Stimulated activated CD8-positive, alpha-beta memory T cell treated with anti-CD3 and anti-CD28 coated beads, Interleukin-2, amount 100 ng/mL, for 48 hours (primary cell): ENCODE measurements around the gene MB21D2.

Experiments
- DNase-seq, 2 donors: peaks; one replicate each; pipeline ENCODE4 v3.0.0-alpha.2; 2020; ENCODE audit warnings: low read depth in 2 of 2

MB21D2 gene

DNA sequence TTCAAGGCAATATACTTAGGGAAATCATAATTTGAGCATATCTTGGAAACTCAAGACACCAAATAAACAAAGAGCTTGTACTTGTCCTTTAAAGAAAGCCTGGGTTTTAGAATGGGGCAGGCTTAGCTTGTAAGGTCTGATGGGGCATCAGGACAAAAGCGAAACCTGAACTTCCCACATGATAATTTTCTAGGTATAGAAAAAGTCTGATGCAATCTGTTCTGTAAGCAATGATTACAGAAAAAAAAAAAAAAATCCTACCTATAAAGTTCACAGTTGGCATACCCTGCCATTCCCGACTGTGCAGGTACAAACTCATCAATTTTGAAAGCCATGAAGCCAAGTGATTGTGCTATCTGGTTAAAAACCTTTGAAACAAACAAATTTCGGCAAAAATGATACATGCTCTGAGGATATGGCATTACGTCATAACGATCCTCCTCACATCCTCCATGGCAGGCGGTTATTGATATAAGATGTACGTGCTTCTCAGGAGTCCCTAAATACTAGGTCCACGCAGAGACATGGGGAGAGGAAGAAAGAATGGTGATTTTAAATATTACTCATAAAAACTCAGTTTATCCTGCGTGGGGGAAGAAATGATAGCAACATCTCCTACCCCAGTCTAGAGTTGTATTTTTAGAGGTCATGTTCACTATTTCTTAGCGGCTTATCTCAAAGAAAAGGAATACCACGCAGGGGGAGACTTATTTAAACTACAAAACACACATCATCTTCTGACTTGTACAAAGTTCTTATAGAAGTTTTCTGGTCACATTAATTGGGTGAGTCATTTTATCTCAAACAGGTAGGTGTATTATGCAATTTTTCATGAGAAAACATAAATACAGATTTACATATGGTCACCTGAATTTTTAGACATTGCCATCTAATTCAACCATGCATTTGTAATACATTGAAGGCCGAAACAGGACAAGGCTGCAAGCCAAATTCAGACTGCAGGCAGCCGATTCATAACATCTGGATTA is 27.0 kb downstream of the MB21D2 start:
- no peak for DNase-seq

DNA sequence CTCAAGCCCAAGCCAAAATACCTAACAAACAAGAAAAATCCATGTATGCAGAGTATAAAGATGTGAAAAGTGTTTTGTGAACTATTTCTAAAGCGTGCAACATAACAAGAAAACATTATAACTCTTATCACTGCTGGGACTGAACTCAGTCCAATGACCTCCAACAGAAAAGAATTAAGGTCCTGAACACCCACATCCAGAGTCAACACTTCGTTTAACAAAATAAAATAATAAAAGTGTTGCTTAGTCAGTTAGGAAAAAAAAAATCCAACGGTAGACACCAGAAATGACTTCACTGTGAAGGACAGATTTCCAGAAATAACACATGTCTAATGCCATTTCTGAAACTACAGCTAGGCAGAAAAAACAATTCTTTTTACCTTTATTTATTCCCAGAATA is 28.0 kb downstream of the MB21D2 start:
- DNase-seq: no peak

- no peak for DNase-seq
Measured at GRCh38 chr3:192888190-192888589, 29.5 kb downstream of the MB21D2 start.

DNA sequence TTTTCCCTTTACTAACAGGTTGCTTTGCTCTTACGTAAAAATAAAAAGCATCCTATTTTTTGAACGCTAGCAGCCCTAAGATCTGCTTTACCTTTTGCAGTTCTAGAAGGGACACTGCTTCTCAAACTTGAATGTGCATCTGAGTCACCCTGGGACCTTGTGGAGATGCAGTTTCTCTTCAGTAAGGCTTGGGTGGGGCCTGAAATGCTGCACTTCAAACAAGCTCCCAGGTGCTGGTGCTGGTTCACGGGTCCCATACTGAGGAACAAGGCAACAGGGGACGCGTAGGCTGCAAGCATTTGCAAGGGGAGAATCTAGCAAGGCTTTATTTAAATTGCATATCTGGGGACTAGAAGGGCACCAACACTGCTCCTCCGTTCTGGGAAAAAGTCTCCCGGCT is 30.0 kb downstream of the MB21D2 start:
- no peak for DNase-seq

DNA sequence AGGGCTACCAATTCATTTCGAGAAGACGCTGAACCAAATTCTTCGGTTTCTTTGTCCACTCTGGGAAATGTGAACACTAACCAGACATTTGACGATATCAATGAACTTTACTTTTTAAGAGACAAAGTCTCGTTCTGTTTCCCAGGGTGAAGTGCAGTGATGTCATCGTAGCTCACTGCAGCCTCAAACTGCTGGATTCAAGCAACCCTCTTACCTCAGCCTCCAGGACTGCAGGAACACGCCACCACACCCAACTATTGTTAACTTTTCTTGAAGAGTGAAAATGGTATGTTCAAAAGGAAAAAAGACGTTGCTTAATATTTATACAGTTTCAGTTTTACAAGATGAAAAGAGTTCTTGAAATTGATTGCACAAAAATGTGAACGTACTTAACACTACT is 30.6 kb downstream of the MB21D2 start:
- no peak for DNase-seq

GRCh38 chr3:192884777-192885773 is 32.6 kb downstream of the MB21D2 start:
- no peak for DNase-seq

DNA sequence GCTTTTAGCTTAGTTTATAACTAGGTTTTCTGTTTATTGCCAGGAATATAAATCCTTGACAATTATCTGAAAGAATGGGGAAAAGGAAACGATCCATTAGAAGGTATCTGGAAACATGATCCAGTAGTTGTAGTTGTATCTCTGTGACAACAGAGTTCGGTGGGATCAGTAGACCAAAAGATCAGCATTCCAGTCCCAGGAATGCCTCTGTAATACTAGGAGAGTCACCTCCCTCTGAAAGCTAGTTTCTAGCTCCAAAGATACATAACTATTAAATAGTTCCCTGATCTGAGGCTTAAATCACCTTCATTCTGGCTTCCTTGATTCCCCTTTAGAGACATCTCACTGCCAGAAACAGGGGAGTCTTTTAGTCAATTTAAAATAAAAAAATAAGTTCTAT is 34.1 kb downstream of the MB21D2 start:
- DNase-seq: no peak

DNA sequence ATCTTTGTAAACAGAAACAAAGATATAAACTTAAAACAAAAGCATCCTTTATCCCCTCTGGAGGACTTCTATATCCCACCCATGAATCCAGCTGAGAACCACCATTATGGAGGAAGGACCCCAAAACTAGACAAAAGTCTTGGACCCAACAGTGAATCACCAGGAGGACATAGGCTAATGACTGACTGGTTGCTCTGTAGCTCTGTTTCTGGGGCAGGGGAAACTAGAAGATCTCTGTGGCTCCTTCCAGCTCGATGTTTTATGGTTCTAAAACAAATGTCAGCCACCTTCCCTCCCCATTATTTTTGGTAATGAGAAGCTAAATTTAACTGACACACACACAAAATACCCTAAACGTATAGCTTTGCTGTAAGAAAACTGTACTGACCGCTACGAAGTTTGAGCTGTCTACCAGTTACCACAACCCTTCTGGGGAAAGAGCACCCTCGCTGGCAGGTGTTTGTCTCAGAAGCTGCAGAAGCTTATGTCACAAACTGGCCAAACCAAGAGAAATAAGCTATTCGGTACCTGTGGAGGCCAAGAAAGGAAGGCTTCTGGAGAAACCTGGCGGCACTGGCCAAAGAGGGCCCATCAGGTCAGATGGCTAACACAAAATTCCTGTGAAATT is 36.4 kb downstream of the MB21D2 start:
- no peak for DNase-seq

- DNase-seq: no peak
Measured at GRCh38 chr3:192880313-192880712, 37.3 kb downstream of the MB21D2 start.

DNA sequence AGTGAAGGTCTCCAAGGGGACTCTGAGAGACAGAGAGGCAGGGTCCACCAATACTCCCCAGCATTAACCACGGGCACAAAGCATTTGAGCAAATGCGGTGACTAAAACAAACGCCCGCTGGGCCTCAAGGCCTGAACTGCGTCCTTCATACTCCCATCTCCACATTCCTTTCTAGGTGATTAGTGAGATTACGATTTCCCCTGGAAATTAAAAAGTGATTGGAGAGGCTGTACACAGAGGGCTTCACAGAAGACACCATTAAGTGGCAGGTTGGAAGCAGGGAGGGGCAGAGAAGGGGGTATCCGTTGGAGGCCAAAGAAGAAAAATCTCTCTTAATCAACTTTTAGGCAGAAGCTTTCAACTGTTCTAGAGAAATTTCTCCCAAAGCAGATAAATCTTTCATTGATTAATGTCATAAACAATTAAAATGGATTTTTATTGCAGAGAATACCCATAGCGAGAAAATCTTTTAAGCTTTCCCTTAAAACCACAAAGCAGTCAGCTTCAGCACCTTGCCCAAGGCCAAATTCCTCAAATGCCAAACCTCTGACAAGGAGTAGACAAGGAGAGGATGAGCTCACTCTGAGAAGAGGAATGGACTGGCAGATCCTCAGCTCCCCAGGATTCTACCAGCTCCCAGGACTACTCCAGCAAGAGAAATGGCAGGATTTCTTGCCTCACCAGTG is 38.2 kb downstream of the MB21D2 start:
- DNase-seq: no peak

- no peak for DNase-seq
Measured at GRCh38 chr3:192875971-192876565, 41.6 kb downstream of the MB21D2 start.

DNA sequence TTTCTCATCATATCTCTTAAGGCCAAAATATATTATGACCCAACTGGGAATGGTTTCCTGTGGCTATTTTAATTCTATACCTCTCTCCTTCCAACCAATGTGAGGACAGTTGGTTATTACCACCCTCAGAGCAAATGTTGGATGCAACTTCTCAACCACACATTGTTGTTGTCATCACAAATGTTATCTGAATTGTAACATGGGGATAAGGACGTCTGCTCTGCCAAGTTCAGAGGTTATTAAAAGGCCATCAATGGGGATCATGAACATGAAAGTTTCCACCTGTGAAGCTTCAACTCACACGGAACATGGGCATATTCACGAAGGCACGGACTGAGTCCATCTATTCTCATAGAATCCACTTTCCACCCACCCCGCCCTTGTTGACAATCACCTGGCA is 46.8 kb downstream of the MB21D2 start:
- DNase-seq: no peak

DNA sequence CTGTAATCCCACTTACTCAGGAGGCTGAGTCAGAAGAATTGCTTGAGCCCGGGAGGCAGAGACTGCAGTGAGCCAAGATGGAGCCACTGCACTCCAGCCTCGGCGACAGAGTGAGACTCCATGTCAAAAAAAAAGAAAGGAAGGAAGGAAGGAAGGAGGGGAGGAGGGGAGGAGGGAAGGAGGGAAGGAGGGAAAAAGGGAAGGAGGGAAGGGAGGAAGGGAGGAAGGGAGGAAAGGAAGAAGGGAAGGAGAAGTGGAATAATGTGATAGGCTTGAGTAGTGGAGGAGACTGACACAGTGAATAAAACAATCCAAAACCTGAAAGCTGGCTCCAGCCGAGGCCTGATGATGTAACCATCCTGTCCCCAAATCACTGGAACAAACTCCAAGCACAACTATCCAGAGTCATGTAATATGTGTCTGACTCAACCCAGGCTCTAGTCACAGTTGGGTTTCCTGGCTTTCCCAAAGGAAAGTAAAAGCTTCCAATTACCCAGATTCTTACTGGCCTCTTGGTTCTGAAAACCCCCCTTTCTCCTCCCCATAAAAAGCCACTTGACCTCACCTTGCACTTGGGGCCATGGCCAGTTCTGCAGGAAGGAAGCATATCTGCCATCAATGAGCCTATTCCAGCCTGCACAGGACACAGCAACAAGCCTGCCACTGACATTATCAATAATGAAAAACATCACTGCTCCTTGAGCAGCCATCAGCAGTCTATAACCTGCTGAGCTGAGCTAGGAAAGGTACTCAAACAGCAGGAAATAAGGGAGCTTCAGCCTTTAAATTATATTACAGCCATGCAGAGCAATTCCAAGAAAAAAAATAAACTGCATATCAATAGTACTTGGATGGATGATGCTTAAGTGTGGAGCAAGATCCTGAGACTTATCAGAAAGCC is 48.3 kb downstream of the MB21D2 start:
- DNase-seq: no peak

GRCh38 chr3:192867645-192868044 is 50.0 kb downstream of the MB21D2 start:
- no peak for DNase-seq

GRCh38 chr3:192866804-192867203 is 50.9 kb downstream of the MB21D2 start:
- no peak for DNase-seq

DNA sequence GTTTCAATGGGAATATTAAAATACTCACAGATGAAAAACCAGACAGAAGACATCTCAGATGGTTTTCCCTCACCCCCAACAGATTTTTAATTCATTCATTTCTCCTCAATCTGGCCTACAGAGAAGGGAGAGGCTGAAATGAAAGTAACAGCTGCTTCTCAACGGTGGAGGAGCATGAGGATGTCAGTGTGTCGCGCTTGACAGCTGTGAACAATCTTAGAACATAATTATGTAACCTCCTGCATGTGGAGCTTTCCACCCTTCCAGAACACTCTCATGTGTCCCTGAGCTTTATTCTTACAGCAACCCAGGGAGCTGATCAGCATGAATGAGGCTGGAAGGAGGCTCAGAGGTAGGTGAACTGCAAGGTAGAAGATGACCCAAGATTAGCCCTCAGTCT is 52.7 kb downstream of the MB21D2 start:
- no peak for DNase-seq

DNA sequence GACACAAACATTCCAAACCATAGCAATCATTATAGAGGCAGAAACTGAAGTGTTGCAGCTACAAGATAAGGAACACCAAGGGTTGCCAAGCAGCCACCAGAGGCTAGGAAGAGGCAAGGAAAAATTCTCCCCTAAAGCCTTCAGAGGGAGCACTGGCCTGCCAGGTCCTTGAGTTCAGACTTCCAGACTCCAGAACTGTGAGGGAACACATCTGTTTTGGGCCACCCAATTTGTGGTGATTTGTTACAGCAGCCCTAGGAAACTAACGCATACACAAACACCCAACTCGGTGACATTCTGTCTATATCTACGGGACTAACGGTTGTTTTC is 54.6 kb downstream of the MB21D2 start:
- no peak for DNase-seq

GRCh38 chr3:192862408-192863090 is 55.1 kb downstream of the MB21D2 start:
- DNase-seq: no peak

DNA sequence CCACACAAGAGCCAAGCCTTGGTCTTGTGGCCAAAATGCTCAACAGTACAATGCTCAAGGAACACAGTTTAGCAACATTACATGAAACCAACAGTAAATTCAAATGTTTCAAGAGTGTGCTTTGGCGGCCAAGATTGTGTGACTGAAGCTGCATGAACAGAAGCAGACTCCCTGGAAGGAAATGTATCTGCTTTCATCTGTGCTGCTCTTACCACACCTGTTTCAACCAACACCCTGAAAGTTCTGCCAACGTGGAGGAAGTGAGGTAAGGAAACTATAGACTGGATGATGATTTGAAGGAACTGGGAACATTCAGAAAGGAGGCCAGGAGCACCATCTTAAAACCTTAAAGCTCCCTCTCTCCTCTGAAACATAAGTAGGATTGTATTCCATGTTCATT is 55.7 kb downstream of the MB21D2 start:
- no peak for DNase-seq
